NCI-H187 (cell line): ENCODE data around the gene LRRFIP1.
A peak's percentile ranks its signal among the peaks of the same experiment; 100 is the strongest.
"Not testable (repeated sequence)": the region's sequence is repeated elsewhere in the genome, so short reads cannot be mapped to it uniquely, and the experiment has no call there.

Experiments
- DNase-seq, 2 experiments: peaks; one replicate each; lab custom pipeline; 2025; lab: John Stamatoyannopoulos, UW

The LRRFIP1 gene

DNA sequence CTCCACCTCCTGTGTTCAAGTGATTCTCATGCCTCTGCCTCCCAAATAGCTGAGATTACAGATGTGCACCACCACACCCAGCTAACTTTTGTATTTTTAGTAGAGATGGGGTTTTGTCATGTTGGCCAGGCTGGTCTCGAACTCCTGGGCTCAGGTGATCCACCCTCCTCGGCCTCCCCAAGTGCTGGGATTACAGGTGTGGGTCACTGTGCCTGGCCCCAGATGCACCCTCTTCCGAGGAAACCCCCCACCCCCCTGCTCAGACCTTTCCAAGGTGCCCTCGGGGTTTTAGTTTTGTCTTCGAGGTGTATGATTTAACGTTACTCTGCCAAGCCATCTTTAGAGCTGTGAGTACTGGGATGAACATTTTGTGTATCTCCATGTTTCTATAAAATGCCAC lies 61.2 kb downstream of the LRRFIP1 start:
- DNase-seq = not testable (repeated sequence)

DNA sequence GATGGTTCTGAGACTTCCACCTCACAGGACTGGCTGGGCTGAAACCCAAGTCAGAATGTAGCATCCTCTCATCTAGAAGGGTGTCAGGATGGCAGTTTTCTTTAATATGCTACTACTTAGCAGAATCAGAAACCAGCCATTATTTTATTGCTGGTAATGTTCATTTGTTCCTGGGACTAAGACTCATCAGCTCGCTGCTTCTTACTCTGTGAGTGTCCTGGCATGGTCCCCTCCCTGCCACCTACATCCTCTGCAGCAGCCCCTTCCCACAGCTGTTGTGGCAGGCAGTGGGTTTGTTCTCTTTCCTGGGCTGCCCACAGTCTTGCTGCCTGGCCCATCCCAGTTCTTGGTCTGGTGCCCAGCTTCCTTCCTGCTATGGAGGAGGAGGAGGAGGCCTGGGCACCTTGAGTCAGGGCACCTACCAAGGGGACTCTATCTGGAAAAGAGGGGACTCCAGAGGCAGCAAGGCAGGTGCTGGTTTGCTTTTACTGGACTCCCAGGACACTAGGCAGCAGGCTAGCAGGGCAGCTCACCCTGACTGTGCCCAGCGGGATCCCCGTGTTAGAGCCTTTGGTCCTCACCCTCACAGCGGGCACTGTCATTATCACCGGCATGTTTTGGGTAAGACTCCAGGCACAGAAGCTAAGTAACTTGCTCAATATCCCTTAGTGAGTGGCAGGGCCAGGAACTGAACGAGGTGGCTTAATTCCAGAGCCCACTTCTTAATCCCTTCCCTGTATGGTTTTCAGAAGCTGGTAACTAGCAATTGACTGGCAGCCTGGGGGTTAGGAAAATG lies 62.1 kb downstream of the LRRFIP1 start:
- DNase-seq = no peak

DNA sequence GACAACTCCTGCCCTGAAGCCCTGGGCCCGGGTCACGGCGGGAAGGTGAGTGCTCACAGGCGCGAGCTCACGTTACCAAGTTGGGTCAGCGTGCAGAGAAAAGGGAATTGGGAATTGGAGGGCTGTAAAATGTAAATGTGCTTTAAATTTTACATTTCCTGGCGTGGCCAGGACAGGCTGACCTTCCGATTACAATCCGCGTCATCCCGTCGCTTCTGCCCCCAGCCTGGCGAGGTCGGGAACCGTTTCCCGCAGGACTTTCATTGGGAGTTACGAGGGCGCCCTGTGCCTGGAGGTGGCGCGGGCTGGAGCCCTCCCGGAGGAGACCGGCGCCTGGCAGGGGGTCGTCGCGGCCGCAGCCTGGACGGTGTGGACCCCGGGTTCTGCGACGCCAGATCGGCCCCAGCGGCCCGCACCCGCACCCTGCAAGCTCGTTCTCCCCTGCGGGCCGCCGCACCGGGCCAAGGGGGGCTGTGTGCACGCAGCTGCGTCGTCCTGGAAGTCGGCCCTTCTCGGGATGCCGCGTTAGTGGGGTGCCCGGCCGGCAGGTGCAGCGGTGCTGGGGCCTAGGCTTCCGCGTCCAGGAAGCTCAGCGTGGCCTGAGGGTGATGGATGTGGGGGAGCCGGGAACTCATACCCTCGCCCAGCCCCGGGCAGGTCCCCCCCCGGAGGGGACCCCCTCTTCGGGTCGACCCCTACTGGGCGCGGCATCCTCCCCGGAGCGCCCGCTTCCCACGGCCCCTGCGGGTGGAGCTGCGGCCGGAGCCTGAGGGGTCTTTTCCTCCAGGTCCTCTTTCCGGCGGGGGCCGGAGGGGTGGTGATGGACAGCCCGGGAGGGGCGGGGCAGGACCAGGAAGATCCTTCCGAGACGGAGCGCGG lies 63.9 kb downstream of the LRRFIP1 start:
- no peak for DNase-seq

DNA sequence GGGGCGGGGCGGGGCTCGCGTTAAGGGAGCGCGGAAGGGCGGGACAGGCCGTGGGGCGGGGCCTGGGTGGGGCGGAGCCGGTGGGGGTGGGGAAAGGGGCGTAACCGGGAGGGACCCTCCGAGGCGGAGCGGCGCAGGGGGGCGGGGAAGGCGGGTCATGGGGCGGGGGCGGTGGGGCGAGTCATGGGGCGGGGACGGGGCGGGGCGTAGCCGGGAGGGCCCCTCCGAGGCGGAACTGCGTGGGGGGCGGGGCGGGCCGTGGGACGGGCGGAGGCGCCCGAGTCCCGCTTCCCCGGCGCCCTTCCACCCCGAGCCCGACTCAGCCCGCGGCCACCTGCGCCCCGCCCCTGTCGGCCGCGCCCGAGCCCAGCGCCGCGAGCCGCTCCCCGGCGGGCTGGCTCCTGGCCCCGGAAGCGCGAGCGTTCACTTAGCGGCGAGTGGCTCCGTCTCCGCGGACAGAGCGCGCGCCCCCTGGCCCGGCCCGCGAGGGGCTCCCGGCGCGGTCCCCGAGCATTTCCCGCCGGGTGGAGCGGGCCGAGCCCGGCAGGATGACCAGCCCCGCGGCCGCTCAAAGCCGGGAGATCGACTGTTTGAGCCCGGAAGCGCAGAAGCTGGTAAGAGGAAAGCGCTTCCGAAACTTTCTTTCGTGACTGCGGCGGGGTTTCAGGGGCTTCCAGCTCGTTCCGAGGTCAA lies 64.7 kb downstream of the LRRFIP1 start:
- DNase-seq = peak; percentile 62 to 73

DNA sequence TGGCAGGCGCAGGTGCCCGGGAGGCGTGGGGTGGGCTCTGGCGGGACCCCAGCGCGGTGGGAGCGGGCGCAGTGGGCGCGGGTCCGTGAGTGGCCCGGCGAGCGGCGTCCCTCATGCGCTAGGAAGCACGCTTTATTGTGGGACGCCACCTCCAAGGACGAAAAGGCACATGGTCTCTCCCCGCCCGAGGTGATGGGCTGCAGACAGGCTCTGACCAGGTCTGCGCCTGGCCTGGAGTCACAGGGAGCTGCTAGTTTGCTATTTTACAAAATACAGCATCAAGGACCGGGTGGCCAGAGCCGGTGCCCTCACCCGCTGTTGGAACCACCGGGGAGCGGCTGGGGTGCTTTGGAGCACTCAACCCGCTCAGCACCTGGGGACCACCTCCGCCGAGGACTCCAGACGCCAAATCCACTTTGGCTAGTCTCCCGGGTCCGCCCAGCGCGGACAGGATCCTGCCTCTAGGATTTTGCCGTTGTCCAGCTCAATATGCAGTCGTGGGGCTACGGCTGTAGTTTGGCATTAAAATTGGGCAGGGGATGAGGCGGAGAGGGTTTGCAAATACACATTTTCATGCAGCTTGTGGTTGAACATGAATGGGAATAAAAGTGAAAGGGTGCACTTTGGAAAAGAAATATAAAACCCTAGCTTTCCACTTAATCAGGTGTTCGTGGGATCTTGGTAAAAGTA lies 65.4 kb downstream of the LRRFIP1 start:
- no peak for DNase-seq

DNA sequence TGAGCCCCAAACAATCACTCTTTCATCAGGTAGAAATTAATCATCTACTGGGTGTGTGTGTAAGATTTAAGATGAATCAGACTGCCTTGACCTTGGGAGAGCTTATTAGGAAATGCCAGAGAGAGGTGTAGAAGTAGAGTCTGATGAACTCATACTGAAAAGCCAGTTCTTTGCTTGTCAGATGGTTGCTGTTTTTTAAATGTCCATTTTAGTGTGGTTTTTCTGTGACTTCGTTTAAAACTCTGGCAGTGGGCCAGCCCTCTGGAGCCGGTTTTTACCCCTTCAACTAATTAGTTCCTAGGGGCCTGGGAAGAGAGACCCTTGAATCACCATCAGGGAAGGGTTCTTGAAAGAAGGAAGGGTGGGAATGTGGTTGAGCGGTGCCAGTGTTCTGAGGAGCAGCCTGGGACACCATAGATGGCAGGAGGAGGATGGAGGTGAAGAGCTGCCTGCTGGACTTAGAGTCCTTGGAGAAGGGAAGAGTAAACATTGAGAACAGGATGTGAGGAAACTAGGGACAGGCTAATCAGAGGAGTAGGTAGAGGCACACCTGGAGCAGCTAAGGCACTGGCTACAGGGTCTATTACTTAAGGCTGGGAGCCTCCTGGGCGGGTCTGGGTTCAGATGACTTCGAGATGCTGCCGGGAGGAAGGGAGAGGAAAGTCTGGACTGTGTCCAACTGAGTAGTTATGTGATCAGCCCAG lies 66.1 kb downstream of the LRRFIP1 start:
- no peak for DNase-seq

DNA sequence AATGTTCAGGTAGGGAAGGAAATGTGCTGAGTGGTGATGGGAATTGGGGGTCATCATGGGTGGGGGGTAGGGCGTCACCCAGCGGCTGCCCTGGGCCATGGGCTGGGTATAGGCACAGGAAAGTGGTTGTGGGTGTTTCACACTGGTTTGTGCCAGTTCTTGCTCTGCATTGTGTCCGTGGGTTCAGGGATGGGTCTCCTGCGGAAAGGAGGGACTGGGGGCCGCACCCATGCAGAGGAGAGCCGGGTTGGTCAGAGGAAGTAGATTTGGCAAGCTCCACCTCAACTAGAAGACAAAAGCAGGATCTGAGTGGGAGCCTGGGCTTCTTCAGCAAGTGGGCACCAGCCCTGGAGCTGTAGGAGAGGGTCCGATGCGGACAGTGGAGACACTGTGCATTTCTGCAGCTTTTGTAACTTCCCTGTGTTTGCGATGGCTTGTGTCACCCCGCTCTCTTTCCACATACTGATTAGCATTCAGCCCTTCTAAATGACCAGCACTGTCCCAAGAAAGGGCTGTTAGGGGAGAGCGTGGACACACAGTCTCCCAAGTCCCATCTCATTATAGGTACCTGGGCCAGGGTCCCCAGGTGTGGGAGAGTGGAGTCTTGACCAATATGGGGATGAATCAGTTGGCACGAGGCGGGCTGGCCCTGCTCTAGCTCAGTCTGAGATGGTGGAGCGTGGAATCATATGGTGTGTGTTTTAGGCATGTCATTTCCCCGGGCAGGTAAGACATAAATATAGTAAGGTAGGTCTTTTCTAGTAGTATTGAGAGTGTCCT lies 67.2 kb downstream of the LRRFIP1 start:
- DNase-seq = no peak

DNA sequence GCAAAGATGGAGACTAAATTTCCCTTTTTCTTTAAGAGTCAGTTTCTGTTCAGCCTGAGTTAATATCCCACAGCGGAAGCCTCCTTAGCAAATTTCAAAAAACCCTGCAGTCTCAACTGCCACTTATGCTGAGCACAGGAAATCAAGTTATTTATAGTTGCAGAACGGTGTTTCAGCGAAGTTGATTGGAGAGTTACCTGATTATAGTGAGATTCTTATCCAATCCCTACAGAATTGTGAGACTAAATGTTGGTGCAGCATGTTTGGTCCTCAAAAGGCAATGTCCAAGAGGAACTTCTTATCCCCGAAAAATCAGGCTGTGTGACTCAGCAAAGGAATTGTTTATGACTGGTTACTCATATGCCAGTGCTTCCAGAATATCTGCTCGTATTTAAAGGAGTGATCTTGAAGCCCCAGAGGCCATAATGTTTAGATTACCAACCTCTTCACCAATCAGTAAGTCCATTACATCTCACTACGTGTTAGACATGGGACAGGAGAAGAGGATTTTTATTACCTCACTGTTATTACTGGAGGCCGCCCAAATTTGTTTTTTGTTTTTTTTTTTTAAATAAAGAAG lies 67.9 kb downstream of the LRRFIP1 start:
- DNase-seq = no peak

DNA sequence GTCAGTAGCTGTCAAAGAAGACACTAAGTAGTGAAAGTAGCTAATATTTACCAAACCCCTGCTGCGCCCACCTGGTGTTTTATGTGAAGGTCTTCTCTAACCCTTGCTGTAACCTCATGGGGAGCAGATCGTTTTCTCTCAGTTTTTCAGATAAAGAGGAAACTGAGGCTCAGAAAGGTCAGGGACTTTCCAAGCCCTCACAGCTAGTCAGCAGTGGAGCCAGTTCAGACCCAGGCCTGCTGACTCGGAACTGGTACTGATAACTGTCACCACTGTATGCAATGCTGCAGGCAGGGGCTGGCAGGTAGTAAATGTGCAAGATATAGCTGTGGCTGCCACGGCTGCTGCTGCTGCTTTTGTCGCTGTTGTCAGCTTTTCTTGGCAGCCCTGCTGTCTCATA lies 69.1 kb downstream of the LRRFIP1 start:
- DNase-seq = no peak

DNA sequence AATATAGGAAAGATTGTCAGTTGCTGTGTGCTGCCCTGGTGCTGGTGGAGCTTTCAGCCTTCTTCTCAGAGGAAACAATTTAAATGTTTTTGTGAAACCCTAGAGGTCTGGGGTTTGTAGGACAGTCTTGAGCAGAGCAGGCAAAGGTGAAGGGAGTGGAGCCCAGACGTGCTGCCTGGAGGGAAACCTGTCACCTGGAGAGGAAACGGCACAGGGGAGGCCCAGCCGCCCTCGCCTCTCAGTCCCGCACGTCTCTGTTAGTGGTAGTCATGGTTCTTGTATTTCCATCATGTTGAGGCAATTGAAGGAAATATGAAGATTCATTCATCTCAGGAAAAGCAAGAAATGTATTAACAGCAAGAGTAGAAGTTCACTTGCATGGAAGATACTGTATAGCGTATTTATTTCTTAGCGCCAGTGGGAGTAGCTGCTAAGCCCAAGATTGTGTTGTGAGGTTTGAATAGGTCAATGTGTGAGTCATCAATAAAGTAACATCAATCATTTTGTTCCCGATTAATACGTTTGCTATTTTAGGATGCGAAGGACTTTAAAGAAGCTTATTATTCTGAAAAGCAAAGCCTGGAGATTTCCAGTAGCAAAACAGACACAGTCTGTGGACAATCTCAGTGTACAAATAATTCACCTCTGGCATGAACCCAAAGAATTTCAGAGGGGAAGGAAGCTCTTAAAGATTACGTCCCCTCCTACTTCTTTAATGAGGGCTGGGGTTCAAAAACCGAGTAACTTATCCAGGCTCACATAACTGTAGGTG lies 70.4 kb downstream of the LRRFIP1 start:
- no peak for DNase-seq

DNA sequence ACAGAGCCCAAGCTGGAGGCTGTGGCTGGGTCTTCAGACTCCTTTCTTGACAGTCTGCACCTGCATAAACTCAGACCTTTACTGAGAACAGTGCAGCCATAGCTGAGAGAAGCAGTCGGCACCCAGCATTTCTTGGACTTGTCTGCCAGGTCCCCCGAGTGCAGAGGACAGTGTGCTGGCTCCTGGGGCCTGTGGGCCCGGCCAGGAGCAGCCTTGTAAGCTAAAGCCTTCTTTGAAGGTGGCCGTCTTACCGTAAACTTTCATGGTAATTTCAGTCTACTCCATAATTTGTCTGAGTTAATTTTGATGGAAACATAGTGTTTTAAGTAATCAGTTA lies 70.9 kb downstream of the LRRFIP1 start:
- DNase-seq = no peak

DNA sequence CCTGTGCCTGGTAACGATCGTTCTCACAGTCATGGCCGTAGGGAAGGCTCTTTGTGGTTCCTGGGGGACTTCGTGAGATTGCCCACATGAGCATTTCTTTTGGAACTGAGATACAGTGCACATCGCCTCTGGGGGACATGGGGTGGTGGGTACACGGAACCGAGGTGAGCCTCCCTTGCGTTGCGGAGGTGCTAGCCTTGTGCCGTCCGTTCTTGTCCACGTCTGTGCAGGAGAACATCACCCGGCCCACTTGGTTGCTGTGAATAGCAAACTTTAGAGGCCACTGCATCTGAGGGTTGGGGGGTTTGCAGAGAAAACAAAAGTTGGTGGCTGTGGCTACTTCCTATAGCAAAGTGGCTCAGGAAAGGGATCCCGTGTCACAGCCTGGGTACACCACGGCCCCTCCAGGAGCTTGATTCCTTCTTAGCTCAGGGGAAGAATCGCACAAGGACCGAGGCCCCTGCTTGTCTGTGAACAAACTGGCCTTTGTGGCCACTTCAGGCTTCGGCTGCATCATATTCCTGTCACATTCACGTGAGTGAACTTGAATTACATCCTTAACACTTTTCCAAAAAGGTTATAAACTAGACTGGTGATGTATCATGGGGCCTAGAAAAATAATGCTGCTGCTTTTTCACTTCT lies 72.6 kb downstream of the LRRFIP1 start:
- no peak for DNase-seq

DNA sequence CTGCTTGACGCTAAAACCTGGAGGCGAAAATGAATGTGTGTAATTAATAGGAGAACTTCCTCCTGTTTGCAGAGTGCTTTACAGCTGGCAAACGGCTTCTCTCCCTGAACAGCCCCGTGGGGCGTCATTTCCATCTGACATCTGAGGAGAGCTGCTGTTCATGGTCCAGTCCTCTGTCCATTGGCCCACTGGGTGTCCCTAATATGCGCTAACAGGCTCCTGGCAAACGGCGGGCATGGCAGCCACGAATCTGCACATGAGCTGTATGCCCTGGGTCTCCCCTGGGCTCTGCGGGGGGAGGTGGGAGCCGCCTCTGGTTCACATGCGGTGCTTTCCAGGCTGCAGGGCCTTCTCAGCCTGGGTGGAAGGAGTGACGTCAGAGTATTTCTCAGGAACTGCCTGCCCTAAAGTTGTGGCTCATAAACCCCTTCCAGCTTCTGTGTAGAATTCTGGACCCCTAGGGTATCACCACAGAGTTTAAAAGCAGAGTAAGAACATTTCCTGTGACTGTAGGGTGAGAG lies 73.2 kb downstream of the LRRFIP1 start:
- no peak for DNase-seq

DNA sequence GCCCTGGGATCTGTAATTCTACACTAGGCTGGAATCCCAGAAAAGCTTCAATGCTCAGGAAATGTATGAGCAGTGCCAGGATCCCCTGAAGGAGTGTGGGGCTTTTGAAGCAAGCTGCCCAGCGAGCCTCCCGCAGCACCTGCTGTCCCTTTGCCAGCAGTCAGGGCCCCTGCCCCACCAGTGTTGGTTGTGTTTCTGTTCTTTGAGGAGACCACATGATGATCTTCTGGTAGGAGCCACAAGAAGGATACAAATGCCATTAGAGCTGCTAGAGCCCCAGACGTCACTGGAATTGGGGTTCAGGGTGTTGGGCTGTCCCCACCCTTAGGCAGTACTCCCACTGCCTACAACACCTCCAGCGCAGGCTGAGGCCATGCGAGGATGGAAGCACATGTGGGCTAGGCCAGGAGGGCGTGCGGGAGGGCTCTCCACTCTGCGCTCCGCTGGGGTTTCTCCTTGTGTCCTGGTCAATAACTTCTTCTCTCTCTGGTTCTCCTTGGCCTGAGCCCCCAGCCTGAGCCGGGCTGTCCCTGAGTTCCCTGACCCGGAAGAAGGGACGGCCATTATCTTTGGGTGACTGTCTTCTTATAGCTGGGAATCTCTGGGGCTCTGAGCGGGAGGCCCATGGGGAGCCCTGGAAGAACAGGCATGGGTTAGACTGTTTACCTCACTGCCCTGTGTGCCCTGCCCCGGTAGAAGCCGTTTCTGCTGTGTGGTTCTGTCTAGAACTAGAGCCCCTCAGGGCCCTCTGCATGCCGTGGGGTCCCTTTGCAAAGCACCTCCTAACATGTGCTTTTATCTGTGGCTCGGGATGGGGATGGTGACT lies 73.9 kb downstream of the LRRFIP1 start:
- no peak for DNase-seq

DNA sequence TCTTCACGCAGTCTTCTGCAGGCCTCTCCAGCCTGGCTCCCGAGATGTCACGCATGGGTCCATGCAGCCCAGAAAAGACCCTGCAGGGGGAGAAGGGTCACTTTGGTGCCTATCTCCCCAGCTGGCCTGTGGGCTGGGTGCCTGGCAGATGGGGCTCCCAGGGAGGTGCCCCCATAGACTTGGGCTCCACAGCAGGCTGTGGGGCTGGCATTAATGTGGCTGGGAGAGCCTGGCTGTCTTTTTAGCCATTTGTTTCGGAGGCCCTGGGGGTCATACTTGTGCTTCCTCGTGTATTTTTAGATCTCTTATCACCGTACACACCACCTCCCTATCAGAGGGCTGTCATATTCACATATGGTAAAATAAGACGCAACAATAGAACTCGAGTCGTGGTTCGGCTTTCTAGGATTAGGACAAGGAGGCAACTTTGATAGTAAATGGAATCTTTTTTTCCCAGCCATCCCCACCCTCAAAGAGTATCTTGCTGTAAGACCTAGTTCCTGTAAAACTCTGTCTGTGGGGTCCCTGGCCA lies 74.5 kb downstream of the LRRFIP1 start:
- DNase-seq = no peak

DNA sequence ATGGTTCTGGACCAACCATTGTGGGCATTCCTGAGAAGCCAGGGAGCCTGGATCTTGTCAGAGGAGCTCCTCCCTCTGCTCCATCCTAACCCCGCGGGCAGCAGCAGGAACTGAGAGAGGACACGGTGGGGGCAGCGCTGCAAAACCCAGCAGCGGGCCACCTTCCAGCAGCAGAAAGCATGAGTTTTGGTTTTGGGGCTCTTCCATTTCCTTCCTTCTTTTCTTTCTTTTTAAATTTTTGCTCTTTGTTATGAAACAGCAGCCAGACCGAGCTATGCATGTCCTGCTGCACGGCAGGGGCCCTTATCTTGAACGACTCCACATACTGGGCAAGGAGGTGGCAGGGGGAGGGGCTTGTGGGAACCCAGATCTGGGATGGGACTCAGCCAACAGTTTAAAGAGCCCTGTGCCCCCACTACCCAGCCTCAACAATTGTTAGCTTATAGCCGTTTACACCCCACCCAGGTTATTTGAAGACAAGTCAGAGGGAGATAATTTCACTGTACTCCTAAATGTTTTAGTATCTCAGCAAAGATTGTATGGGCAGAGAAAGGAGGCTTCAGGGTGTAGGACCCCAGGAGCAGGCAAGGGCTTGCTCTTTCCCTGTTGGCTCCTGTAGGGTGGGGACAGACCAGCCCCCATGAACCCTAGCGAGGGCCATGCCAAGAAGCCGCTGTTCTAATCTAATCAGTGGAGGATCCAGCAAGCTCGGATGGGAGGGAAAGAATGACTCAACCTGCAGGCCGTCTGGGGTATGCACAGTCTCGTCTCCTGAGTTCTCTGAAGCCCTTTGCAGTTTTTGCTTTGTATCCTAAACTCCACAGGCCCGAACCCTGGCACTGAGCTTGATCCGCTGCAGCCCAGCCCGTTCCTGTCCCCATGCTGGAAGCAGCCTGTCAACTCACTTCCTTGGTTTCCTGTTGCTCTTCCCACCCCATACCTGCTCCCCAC lies 75.3 kb downstream of the LRRFIP1 start:
- no peak for DNase-seq
